Measurements from ENCODE around the gene MGLL. TPM values are rescaled to one million over a fixed set of nuclear protein-coding genes. Genes with fewer than 3 reads are reported as not detected.

Gene MGLL
- total RNA-seq, 6 experiments from 2014 or later: 97.0 to 168 (median 115) TPM

DNA sequence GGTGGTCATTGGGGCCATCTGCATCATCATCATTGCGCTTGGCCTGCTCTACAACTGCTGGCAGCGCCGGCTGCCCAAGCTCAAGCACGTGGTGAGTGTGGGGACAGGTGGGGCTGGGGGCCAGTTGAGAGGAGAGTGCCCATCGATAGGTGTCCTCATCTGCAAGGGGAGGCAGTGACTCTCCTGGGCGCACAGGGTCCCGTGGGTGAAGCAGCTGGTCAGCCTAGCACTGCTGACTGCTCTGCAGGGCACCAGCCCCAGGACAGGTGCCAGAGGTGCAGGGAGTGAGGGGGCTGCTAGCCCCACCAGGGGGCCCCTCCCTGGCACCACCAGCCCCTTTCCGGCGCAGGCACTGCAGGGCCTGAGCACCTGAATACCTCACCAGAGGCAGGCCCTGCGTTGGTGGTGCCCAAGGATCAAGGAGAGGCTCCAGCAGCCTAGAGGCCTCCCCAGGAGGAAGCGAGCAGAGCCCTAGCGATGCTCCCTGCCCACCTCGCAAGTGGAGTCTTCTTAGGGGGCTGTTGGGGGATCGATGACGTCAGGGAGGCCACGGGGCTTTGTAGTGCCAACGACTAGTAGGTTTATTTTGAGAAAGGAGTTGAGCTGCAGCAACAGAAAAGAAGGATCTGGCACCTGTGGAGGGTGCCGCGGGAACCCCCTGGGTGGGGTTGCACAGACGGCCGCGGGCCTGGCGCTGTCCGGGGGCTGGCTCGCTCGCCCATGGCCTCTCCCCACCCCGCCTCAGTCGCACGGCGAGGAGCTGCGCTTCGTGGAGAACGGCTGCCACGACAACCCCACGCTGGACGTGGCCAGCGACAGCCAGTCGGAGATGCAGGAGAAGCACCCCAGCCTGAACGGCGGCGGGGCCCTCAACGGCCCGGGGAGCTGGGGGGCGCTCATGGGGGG lies 150.5 kb downstream of the MGLL start:
- DNase-seq (peak in 2 of 3 donors; percentile 32 to 58), ATAC-seq (peak in 3 of 4 donors; percentile 3 to 8 (median 4))
- intact Hi-C loops (cut with DNase I): loop anchor here in 1 of 2 donors (10.0 kb wide), 1 partner anchor 293 kb away; no protein-coding TSS in a partner anchor
- H3K4me1 ChIP-seq: peaks cover 0 to 10% (median 3%) of the 10 kb centered on the region in 4 donors
- H3K4me3 ChIP-seq: peak overlapping the region; percentile 85 to 88 (median 88)
- H3K36me3 ChIP-seq: no peaks in the 10 kb centered on the region
- TF ChIP-seq CTCF (IDR thresholded peaks at IDR 0.05) (no peak), POLR2A (IDR thresholded peaks at IDR 0.05) (no peak)
- no peaks in the 10 kb centered on the region for H3K9me3 ChIP-seq
- H3K27me3 ChIP-seq: no peaks in the 10 kb centered on the region
- peak overlapping the region; percentile 74 to 90 (median 79) for H3K27ac ChIP-seq
- 16% methylated on average over 12 of the region's 44 CpGs for WGBS (ENCODE audit: insufficient coverage, low coverage, low lambda C conversion rate, missing lambda C conversion rate)

- DNase-seq (peak; percentile 15 to 55 (median 48)), ATAC-seq (no peak)
- Histone ChIP-seq H3K27ac (no peak overlapping the region), H3K27me3 (no peaks in the 10 kb centered on the region), H3K36me3 (no peaks in the 10 kb centered on the region), H3K9me3 (no peaks in the 10 kb centered on the region), H3K4me3 (no peak overlapping the region), H3K4me1 (peaks cover 0 to 10% (median 3%) of the 10 kb centered on the region in 4 donors)
- WGBS (ENCODE audit: insufficient coverage, low coverage, low lambda C conversion rate, missing lambda C conversion rate): no CpG with 5 or more reads among the region's 20 CpGs
- TF ChIP-seq CTCF (IDR thresholded peaks at IDR 0.05) (no peak), POLR2A (IDR thresholded peaks at IDR 0.05) (no peak)
- intact Hi-C loops (cut with DNase I): loop anchor here in 1 of 2 donors (10.0 kb wide), 1 partner anchor 294 kb away; no protein-coding TSS in a partner anchor
Measured at GRCh38 chr3:127670761-127671522, 151.4 kb downstream of the MGLL start.

- DNase-seq (peak in 2 of 3 donors; percentile 28 to 37), ATAC-seq (no peak)
- intact Hi-C loops (cut with DNase I): loop anchor here in 1 of 2 donors (10.0 kb wide), 1 partner anchor 295 kb away; no protein-coding TSS in a partner anchor
- WGBS (ENCODE audit: insufficient coverage, low coverage, low lambda C conversion rate, missing lambda C conversion rate): 83% methylated on average over 2 of the region's 7 CpGs
- TF ChIP-seq POLR2A (IDR thresholded peaks at IDR 0.05) (no peak), CTCF (IDR thresholded peaks at IDR 0.05) (no peak)
- H3K4me3 ChIP-seq: no peak overlapping the region
- H3K27ac ChIP-seq: no peak overlapping the region
- no peaks in the 10 kb centered on the region for H3K36me3 ChIP-seq
- H3K9me3 ChIP-seq: no peaks in the 10 kb centered on the region
- H3K4me1 ChIP-seq: peaks cover 0 to 10% (median 3%) of the 10 kb centered on the region in 4 donors
- H3K27me3 ChIP-seq: no peaks in the 10 kb centered on the region
Measured at GRCh38 chr3:127670229-127670559, 152.1 kb downstream of the MGLL start.

GRCh38 chr3:127669541-127670228 lies 152.6 kb downstream of the MGLL start:
- Histone ChIP-seq H3K27me3 (no peaks in the 10 kb centered on the region), H3K36me3 (no peaks in the 10 kb centered on the region), H3K4me3 (no peak overlapping the region), H3K27ac (no peak overlapping the region), H3K9me3 (no peaks in the 10 kb centered on the region), H3K4me1 (peaks cover 0 to 10% (median 3%) of the 10 kb centered on the region in 4 donors)
- intact Hi-C loops (cut with DNase I): loop anchor here in 1 of 2 donors (10.0 kb wide), 1 partner anchor 295 kb away; no protein-coding TSS in a partner anchor
- no peak for ATAC-seq
- DNase-seq: peak in 2 of 3 donors; percentile 35 to 37
- 95% methylated on average over 3 of the region's 14 CpGs for WGBS (ENCODE audit: insufficient coverage, low coverage, low lambda C conversion rate, missing lambda C conversion rate)
- TF ChIP-seq CTCF (IDR thresholded peaks at IDR 0.05) (no peak), POLR2A (IDR thresholded peaks at IDR 0.05) (no peak)

All from right lobe of liver (tissue), 6 donors.